Inferior parietal cortex (tissue), 1 donor: ENCODE measurements around the gene NPAS3.

Source experiments
- DNase-seq: peaks from one replicate; pipeline ENCODE4 v3.0.0-alpha.2; 2016; ENCODE audit errors: extremely low spot score

Gene NPAS3

GRCh38 chr14:33254342-33254741 is 315.7 kb downstream of the NPAS3 start:
- DNase-seq = no peak

DNA sequence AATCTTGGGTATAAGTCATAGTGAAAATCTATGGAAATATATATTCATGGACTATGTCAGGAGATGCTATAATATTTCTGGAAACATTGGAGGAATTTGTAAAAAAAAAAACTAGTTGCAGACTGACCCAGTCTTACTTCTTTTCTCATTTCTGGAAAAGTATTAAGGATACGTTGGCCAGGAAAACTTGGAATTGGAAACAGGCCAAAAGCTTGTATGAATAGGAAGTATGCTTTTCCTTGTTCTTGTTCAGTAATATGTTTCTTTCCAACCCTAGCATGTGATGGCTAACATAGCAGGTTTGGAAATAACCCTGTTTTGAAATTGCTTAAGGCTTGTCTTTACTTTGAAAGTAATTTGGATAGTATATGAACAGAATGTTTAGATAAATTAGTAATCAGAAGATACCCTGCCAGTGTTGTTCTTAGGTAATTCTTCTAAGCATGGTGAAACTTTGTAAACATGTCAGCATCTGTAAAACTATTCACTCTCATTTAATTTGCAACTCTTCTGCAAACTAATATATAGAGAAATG is 316.2 kb downstream of the NPAS3 start:
- no peak for DNase-seq

- DNase-seq = no peak
Observed at GRCh38 chr14:33257796-33258195, 319.1 kb downstream of the NPAS3 start.

DNA sequence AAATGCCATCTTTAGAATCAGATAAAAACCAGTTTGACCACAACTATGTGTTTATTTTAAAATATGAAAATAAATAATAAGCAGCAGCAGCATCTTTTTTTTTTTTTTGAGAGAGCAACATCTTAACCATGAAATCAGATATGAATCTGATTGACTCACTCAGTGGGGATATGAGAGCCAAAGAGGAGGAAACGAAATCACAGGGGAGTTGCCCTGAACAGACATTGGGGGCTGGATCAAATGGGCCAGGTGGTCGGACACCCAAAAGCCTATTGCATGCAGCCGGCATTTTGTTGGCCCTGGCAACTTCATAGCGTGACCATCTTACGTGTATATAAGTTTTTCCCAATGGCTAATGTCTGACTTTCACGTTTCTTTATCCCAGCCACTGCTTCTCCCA is 321.1 kb downstream of the NPAS3 start:
- no peak for DNase-seq

- no peak for DNase-seq
Observed at GRCh38 chr14:33271216-33271615, 332.5 kb downstream of the NPAS3 start.

DNA sequence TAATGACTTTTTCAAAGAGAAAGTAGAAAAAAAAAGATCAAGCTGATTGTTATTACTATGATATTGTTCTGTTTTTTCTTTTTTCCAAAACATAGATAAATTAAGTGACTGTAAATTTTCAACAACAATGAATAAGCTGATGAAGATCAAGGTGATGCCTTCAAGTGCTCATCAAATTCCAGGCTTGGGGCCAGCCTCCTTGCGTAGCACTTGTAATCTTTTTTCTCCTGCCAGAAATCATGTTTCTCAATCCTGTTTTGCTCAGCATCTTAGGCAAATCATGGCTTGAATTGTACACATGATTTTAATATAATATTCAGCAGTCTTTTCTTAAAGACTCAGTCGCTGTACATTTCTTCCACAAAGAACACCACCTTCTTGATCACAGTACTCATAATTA is 333.2 kb downstream of the NPAS3 start:
- DNase-seq = no peak

DNA sequence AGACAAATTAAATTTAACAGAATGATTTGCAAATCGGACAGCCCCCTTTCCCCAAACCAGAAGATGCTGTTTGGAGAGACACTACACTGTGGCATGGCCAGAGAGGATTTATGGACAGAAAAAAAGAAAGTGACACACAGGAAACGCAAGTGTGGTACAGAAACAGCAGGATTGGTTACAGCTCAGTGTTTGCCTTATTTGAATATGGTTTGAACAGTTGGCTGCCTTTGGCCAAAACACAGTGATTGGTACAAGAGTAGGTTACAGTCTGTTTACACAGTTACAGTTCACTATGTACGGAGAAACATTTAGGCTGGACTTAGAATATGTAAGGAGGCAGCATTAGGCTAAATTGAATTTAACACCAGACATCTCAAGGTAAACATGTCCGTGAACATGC is 335.3 kb downstream of the NPAS3 start:
- DNase-seq = no peak

DNA sequence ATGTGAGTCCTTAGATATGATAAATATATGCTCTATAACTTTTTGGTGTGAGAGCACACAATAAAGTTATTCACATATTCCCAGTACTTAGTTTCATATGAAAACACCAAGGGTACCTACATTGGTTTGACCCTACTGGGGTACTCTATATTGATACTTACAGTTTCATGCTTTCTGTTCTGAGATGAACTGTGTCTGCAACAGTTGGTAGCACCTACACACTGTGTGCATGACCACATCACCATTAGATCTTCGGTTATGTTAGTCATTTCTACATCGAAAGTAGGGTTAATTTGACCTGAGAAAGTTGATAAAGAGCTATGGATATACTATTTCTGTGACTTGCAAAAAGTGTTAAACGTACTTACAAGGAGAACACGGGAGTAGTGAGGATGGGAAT is 337.2 kb downstream of the NPAS3 start:
- no peak for DNase-seq

- DNase-seq = no peak
Observed at GRCh38 chr14:33279865-33280264, 341.2 kb downstream of the NPAS3 start.

DNA sequence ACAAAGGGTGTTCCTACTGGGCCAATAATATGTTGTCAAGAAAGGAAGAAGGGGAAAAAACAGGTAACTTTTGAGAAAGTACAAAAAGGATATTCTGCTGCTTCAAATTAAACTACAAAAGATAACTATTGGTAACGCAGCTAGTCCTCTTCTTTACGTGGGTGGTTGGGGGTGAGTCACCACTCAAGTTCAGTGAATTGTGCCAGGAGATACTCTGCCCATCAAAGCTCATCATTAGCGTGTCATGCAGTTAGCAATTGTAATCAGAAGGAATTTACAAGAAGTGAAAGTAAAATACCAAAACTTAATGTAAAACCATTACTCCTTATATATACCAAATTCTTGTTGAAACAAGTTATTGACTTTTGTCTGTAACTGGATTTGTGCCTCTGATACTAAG is 342.0 kb downstream of the NPAS3 start:
- DNase-seq = no peak

DNA sequence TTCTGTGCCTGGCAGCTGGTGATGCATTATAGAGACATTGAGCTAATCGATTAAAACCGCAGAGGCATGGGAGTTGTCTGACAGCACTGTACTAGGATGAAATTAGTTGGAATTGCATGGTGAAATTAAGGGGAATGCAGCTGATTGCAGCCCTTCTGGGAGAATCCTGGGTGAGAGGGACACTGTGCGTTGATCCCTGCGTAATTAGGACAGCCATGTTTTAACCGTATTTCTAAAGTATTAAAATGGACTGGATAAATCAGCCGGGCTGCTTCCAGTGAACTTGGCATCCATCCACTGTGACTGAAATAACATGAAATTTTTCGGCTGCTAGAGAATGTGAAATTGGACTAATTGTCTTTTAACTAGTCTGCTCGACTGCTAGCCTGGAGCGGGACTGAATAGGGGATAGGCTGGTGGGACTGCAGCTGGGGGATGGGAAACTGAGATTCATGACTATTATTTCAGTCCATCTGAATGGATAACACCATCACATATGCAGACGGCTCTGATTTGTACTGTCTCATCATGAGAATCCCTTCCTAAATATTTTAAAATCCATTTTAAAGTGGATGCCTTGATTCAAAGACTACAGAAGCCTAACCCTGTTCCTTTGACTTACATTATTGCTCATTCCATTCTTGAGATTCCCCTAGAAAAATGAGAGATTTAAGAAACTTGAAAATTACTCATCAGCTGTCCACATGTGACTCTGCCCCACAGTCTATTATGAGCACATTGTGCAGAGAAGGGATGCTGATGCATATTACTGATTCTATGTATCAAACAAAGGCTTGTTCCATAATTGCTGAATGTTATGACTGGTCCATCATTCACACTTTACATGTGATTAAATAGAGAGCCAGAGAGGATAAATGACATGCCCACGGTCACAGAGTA is 343.9 kb downstream of the NPAS3 start:
- no peak for DNase-seq

DNA sequence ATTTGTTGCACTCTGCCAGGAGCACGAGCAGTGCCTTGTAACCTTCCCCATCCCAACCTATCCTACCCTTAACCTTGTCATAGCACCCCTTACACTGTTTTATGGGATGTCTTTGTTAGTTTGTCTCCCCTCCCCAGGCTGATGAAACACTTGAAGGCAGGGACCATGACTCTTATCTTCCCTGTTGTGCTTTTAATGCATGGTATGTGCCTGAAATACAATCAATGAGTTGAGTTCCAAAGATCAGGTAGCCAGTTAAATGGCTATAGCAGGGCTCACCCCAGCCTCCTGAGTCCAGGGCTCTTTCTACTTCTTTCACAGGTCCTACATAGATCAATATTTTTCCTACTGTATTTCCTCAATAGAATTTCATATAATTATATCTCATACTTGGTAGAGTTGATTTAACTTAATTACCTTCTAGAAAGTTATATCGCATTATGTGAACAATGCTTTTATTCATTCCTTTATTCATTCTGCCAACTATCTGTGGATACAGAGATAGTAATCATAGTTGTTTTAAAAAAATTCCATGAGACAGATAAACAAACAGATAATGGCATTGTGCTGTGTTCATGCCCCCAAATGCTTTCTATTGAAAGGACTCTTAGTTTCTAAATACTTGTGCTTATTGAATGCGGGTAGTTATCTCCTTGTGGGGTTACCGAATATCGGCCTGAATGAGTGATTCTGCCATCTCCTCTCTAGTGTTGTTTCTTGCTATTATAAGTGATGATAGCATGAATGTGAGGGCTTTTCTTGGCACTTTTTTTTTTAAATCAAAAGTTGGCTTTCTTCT is 347.4 kb downstream of the NPAS3 start:
- DNase-seq = no peak

- no peak for DNase-seq
Observed at GRCh38 chr14:33287189-33287588, 348.5 kb downstream of the NPAS3 start.

- DNase-seq = no peak
Observed at GRCh38 chr14:33290641-33291040, 352.0 kb downstream of the NPAS3 start.

- no peak for DNase-seq
Observed at GRCh38 chr14:33291529-33292104, 352.9 kb downstream of the NPAS3 start.

DNA sequence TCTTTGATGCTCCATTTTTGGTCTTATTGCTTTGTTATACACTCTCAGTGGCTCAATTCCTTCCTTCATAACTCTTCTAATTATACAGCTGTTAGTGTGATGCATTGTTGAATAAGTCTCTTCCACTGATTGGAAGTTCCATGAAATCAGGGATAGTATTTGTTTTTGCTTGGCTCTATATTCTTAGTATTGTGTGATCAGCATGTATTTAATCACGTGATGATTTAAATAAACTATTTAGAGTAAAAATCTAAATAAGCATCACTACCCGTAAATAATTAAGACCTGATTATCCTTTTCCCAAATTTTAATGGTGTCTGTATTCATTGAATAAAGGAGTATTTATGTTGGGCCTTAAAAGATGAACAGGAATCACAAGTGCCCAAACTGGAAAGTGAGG is 355.7 kb downstream of the NPAS3 start:
- no peak for DNase-seq

DNA sequence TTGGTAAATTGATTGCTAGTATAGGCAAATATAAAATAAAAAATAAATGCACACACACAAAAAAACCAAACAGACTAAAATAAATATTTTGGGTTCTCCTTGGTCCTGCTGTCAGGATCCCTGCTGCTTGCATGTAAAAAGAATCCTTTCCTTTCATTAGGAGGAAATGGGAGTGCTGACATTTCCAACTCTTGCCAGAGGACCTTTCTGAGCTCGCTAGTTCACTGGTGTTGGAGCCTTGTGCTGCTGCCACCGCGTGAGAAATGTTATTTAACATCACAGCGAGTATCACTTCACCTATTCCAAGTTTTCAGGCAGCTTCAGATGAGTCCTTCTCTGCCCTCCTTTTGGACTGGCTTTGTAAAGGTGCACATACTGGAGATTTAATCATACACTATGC is 358.9 kb downstream of the NPAS3 start:
- DNase-seq = no peak

- peak; percentile 26 for DNase-seq
Observed at GRCh38 chr14:33307691-33308251, 369.1 kb downstream of the NPAS3 start.

DNA sequence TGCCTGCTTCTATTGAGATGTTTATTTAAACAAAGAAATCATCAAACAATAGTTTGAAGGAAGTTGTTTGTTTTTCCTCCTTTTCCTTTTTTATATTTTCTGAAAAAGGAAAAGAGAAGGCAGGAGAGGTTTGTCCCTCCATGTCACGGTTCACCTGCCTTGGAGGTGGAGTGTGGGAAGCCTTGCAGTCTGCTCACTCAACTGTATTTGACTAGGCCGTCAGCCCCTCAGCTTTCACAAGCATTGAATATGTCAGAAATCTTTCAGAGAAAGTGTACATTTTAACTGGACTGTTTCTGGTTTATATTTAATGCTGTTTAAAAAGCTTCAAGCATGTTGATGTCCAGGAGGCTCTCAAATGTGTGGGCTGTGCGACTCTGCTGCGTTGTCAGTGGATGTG is 370.4 kb downstream of the NPAS3 start:
- DNase-seq = no peak

DNA sequence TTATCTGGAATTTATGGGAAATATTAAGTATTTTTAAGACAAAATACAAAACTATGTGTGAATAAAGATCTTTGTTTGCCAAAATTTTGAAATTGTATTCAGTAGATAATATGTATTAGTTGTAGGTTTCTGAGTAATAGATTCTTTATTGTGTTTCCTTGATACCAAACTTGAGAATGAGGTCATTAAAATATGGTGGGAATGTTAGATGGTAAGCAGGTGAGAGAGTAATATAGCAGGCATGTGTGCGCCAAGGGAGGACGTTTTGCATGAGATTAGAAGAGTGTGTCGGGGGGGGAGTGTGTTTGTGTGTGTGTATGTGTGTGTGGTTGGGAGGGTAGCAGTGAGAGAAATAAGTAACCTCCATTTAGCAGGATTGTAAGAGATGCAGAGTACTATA is 376.5 kb downstream of the NPAS3 start:
- no peak for DNase-seq

DNA sequence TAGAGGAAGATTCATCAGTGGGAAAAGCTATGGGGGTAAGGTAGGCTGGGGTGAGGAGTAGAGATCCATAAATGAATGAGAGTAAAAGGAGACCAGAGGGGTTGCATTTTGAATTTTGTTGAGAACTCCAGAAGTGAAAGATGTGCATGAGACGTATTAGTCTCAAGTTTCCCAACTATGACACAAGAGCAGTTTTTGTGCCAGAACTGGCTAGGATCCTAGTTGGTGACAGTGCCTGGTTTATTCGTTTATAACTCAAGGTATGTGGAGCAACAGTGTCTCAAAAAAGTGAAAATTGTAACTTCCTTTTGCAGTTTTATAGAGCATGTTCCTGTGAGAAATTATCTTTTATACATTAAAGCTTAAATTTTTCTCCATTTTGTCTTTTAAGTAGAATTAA is 377.0 kb downstream of the NPAS3 start:
- DNase-seq = no peak

DNA sequence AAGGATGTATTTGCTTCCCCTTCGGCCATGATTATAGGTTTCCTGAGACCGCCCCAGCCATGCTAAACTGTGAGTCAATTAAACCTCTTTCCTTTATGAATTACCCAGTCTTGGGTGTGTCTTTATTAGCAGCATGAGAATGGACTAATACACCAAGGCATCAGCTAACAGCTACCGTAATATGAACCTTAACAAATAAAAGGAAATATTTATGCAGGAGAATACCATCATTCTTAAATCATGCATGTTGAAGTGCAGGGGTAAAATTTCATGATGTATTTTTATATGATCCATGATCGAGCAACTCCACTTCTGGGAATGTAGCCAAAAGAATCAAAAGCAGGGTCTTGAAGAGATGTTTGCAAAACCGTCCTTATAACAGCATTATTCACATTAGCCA is 379.0 kb downstream of the NPAS3 start:
- no peak for DNase-seq
